Fibroblast of mammary gland (primary cell): Measurements from ENCODE around the gene WDR37.

ENCODE experiments used
- DNase-seq: peaks from one replicate; pipeline ENCODE4 v3.0.0-alpha.2; 2010; ENCODE audit warnings: low read depth
- H3K4me3 ChIP-seq: 2 replicates; pipeline ENCODE4 v1.5.1; 2011; ENCODE audit warnings: low read depth, mild to moderate bottlenecking, low read length, moderate library complexity; ENCODE audit not compliant: control insufficient read depth
- CTCF ChIP-seq: conservative IDR thresholded peaks from 2 replicates; pipeline ENCODE4 v1.5.1; 2011; ENCODE audit warnings: low read depth, low read length, inconsistent platforms; ENCODE audit not compliant: control insufficient read depth, insufficient read depth

The WDR37 gene

DNA sequence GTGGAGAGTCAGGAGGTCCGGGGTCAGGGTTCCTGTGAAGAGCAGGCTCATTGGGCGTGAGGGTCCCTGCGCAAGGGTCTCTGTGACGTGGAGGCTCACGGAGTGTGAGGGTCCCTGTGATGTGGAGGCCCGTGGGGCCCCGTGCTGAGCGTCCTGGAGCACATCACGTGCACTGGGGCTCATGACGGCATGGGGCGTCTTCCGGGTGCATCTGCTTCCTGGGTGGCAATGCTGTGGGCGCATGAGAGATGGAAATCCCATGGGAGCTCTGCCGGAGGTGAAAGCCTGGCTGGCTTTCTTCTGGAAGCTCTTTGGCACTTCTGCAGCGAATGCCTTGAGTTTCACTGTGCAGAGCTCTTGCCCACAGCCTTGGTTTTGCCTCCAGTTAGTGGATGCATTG, 71.4 kb downstream of the WDR37 start:
- no peak for TF ChIP-seq CTCF
- H3K4me3 ChIP-seq: no peak overlapping the region
- no peak for DNase-seq

DNA sequence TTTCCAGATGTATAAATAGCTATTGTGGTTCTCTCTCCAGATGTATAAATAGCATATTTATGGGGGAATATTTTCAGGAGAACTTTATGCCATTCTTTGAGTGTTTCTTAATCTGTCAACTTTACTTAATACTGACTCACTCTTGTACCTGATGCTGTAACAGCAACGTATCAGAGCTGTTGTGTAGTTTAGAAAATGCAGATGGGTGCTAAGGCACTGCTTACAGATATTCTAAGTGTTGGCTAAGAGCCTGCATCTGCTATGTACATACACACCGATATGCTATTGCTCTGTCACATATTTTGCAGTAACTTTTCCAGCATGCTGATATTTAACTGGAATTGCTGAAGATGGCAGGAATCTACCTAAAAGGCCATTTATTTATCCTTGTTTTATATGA, 71.9 kb downstream of the WDR37 start:
- DNase-seq: no peak
- no peak for TF ChIP-seq CTCF
- H3K4me3 ChIP-seq: no peak overlapping the region

DNA sequence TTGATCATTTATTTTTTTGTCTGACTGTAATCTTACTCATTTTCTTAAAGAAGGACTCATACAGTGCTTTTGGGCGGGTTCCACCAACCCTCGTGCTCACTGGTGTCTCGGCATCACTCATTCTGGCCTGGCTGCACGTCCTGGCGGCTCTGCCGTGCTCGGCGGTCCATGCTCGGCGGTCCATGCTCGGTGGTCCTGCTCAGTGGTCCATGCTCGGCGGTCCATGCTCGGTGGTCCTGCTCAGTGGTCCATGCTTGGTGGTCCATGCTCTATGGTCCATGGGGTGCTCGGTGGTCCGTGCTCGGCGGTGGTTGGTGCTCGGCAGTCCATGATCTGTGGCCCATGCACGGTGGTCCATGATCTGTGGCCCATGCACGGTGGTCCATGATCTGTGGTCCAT, 72.5 kb downstream of the WDR37 start:
- no peak overlapping the region for H3K4me3 ChIP-seq
- DNase-seq: no peak
- no peak for TF ChIP-seq CTCF

DNA sequence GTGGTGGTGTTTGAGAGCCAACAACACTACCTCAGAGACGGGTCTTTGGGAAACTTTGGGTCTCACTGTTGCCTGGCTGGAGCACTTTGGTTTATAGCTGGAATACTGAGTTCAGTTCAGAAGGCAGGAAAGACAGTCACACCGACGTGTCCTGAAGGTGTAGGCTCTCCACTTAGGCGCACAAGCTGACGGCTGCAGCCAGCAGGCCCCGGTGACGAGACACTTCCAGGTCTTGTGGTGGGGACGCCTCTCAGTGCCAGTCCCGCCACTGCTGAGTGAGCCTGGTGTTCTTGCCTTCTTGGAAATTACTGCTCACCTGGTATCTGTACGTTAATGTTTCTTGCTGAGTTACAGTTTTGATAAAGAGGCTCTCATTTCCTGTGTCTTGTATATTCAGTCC, 74.0 kb downstream of the WDR37 start:
- no peak for DNase-seq
- no peak overlapping the region for H3K4me3 ChIP-seq
- TF ChIP-seq CTCF: no peak

- no peak overlapping the region for H3K4me3 ChIP-seq
- no peak for DNase-seq
- no peak for TF ChIP-seq CTCF
These were observed 75.0 kb downstream of the WDR37 start for GRCh38 chr10:1130995-1131790.

GRCh38 chr10:1132584-1132983, 76.4 kb downstream of the WDR37 start:
- DNase-seq: no peak
- H3K4me3 ChIP-seq: no peak overlapping the region
- TF ChIP-seq CTCF: no peak
